HG02798 (cell line): Measurements from ENCODE around the gene SIX4.

Experiments
- ATAC-seq: cut with Tn5 transposase; IDR thresholded peaks from one replicate; pipeline ENCODE4 v1.9.1; 2021; ENCODE audit warnings: mild to moderate bottlenecking; ENCODE audit not compliant: unreplicated experiment, poor library complexity

Gene SIX4

DNA sequence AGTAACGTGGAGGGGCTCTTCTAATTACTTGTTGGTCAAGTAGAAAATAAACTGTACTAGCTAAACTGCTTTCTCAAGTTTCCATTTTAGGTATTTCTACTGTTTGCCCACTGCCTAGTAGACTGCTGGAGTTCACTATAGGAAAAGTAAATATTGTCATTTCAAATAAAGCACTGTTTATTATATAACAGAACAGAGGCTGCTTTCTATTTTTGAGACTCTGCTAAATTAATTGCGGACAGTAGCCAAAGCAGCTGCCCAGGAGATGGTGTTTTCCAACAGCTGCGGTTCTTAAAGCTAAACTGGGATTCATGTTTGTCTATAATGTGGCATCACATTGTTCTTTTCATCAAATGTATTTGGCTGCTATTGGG is 59.0 kb downstream of the SIX4 start:
- ATAC-seq, result no peak

DNA sequence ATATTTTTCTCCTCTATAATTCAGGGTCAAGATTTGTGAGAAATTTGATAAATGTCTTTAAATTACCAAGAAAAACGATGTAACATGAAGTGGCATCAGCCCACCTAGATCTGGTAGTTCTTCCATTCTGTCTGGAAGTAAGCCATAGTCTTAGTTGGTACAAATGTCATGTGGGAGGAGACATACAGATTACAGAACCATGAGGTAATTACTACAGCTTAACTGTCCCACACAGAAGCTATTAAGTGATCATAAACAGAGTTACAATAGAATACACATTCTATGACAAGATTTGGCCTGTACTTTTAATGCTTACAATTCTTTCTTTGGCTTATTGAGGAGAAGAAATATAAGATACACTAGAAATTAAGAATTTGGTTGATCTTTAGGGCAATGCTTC is 61.2 kb downstream of the SIX4 start:
- no peak for ATAC-seq

DNA sequence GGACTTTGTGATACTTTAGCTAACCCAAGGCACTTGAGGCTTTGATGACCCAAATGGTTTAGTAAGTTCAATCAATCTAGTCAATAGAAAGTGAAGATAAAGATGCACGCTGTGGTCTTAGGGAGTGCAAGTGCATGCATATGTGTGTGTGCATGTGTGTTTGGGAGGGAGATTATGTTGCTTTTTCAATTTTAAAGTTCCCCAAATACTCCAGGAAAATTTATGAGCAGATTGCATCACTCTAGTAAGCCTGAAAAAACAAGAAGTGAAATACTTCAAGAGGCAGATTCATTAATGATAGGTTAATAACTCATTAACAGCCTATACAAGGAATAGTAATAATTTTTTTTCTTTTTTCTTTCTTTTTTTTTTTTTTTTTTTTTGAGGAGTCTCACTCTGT is 62.4 kb downstream of the SIX4 start:
- ATAC-seq, result no peak
